H9 (cell line): ENCODE data around the gene RBKS. TPM values are rescaled to one million over a fixed set of nuclear protein-coding genes. Genes with fewer than 3 reads are reported as not detected.

Source experiments
- DNase-seq: peaks from one replicate; pipeline ENCODE4 v3.0.0-alpha.2; 2017
- H2AFZ ChIP-seq: one replicate; pipeline ENCODE4 v1.6.1; 2013; ENCODE audit warnings: mild to moderate bottlenecking, low read length, control low read depth, moderate library complexity
- H2AK5ac ChIP-seq: 2 replicates; pipeline ENCODE4 v1.6.1; 2013; ENCODE audit warnings: low read length, control low read depth, mixed read lengths; ENCODE audit not compliant: insufficient read length
- H2BK120ac ChIP-seq: one replicate; pipeline ENCODE4 v1.6.1; 2013; ENCODE audit warnings: low read depth, mild to moderate bottlenecking, low read length, control low read depth, inconsistent platforms; ENCODE audit not compliant: poor library complexity, severe bottlenecking
- H2BK12ac ChIP-seq: 2 replicates; pipeline ENCODE4 v1.6.1; 2013; ENCODE audit warnings: low read length, control low read depth, mixed read lengths, low read depth; ENCODE audit not compliant: insufficient read length
- H2BK15ac ChIP-seq: 2 replicates; pipeline ENCODE4 v1.6.1; 2013; ENCODE audit warnings: low read depth, low read length, control low read depth
- H2BK20ac ChIP-seq: one replicate; pipeline ENCODE4 v1.6.1; 2013; ENCODE audit warnings: low read depth, mild to moderate bottlenecking, low read length, control low read depth, inconsistent platforms; ENCODE audit not compliant: poor library complexity, severe bottlenecking
- H2BK5ac ChIP-seq: 2 replicates; pipeline ENCODE4 v1.6.1; 2013; ENCODE audit warnings: low read length, control low read depth, mixed read lengths; ENCODE audit not compliant: insufficient read length
- H3K14ac ChIP-seq: 2 replicates; pipeline ENCODE4 v1.6.1; 2013; ENCODE audit warnings: low read length, control low read depth; ENCODE audit not compliant: insufficient read depth
- H3K18ac ChIP-seq: 2 replicates; pipeline ENCODE4 v1.6.1; 2013; ENCODE audit warnings: low read depth, mild to moderate bottlenecking, mixed read lengths, low read length, control low read depth; ENCODE audit not compliant: insufficient read length
- H3K23ac ChIP-seq: 2 replicates; pipeline ENCODE4 v1.6.1; 2013; ENCODE audit warnings: low read length, control low read depth, mixed read lengths, low read depth; ENCODE audit not compliant: insufficient read length
- H3K23me2 ChIP-seq: 2 replicates; pipeline ENCODE4 v1.6.1; 2013; ENCODE audit warnings: low read depth, mild to moderate bottlenecking, mixed read lengths, low read length, control low read depth; ENCODE audit not compliant: insufficient read length, poor library complexity, severe bottlenecking
- H3K27ac ChIP-seq: 2 replicates; pipeline ENCODE4 v1.5.1; 2013; ENCODE audit warnings: low read length, control low read depth, mixed read lengths, low read depth; ENCODE audit not compliant: insufficient read length
- H3K27me3 ChIP-seq: 2 replicates; pipeline ENCODE4 v1.6.1; 2013; ENCODE audit warnings: low read length, control low read depth, inconsistent platforms; ENCODE audit not compliant: insufficient read depth
- H3K4ac ChIP-seq: 2 replicates; pipeline ENCODE4 v1.6.1; 2013; ENCODE audit warnings: low read depth, mild to moderate bottlenecking, control low read depth, inconsistent platforms, low read length, moderate library complexity
- H3K4me1 ChIP-seq: 2 replicates; pipeline ENCODE4 v1.6.1; 2013; ENCODE audit warnings: low read length, control low read depth, inconsistent platforms; ENCODE audit not compliant: insufficient read depth
- H3K4me2 ChIP-seq: 2 replicates; pipeline ENCODE4 v1.6.1; 2013; ENCODE audit warnings: low read length, control low read depth, mixed read lengths; ENCODE audit not compliant: insufficient read length, insufficient read depth
- H3K56ac ChIP-seq: 2 replicates; pipeline ENCODE4 v1.6.1; 2013; ENCODE audit warnings: low read depth, mild to moderate bottlenecking, mixed read lengths, low read length, control low read depth; ENCODE audit not compliant: insufficient read length
- H3K79me1 ChIP-seq: 2 replicates; pipeline ENCODE4 v1.6.1; 2013; ENCODE audit warnings: low read depth, mild to moderate bottlenecking, moderate library complexity, low read length, control low read depth, inconsistent platforms; ENCODE audit not compliant: insufficient read depth, poor library complexity, severe bottlenecking
- H3K79me2 ChIP-seq: 2 replicates; pipeline ENCODE4 v1.6.1; 2013; ENCODE audit warnings: low read length, control low read depth, inconsistent platforms; ENCODE audit not compliant: insufficient read depth
- H3K9ac ChIP-seq: 2 replicates; pipeline ENCODE4 v1.6.1; 2013; ENCODE audit warnings: low read length, control low read depth, mixed read lengths; ENCODE audit not compliant: insufficient read length; ENCODE audit errors: extremely low read depth
- H3K9me3 ChIP-seq: one replicate; pipeline ENCODE4 v1.6.1; 2013; ENCODE audit warnings: low read depth, low read length, inconsistent platforms; ENCODE audit not compliant: control insufficient read depth
- H3T11ph ChIP-seq: one replicate; pipeline ENCODE4 v1.6.1; 2013; ENCODE audit warnings: mild to moderate bottlenecking, low read length, control low read depth, inconsistent platforms
- H4K20me1 ChIP-seq: one replicate; pipeline ENCODE4 v1.6.1; 2013; ENCODE audit not compliant: control insufficient read depth, insufficient read length, insufficient read depth
- H4K5ac ChIP-seq: 2 replicates; pipeline ENCODE4 v1.6.1; 2013; ENCODE audit warnings: low read depth, mild to moderate bottlenecking, mixed read lengths, low read length, control low read depth; ENCODE audit not compliant: insufficient read length
- H4K8ac ChIP-seq: replicated peaks from 2 replicates; pipeline ENCODE4 v1.6.1; 2013; ENCODE audit warnings: low read length, control low read depth, mixed read lengths, low read depth; ENCODE audit not compliant: insufficient read length
- H4K91ac ChIP-seq: 2 replicates; pipeline ENCODE4 v1.6.1; 2013; ENCODE audit warnings: low read depth, mild to moderate bottlenecking, moderate library complexity, mixed read lengths, low read length, control low read depth; ENCODE audit not compliant: insufficient read length
- H3K27ac Mint-ChIP-seq, 3 experiments: 2 replicates in 2 of 3; 3 replicates in 1 of 3; pipeline ENCODE4 v1.8.0; 2020 to 2021; ENCODE audit warnings: mixed read lengths in 3 of 3, mild to moderate bottlenecking in 1 of 3, moderate library complexity in 1 of 3
- H3K27me3 Mint-ChIP-seq: 2 replicates; pipeline ENCODE4 v1.8.0; 2021; ENCODE audit warnings: low read depth, mild to moderate bottlenecking, moderate library complexity, mixed read lengths
- H3K36me3 Mint-ChIP-seq, 3 experiments: 2 replicates in 2 of 3; 3 replicates in 1 of 3; pipeline ENCODE4 v1.8.0; 2020 to 2021; ENCODE audit warnings: low read depth in 3 of 3, mixed read lengths in 3 of 3; ENCODE audit not compliant: insufficient read depth in 1 of 3
- H3K4me1 Mint-ChIP-seq, 2 experiments: 2 replicates each; pipeline ENCODE4 v1.8.0; 2020; ENCODE audit warnings: mixed read lengths in 2 of 2
- H3K4me3 Mint-ChIP-seq, 2 experiments: 2 replicates in 1 of 2; 3 replicates in 1 of 2; pipeline ENCODE4 v1.8.0; 2020 to 2021; ENCODE audit warnings: mild to moderate bottlenecking in 2 of 2, mixed read lengths in 2 of 2, moderate library complexity in 1 of 2
- H3K9me3 Mint-ChIP-seq, 2 experiments: 2 replicates in 1 of 2; 3 replicates in 1 of 2; pipeline ENCODE4 v1.8.0; 2020; ENCODE audit warnings: mild to moderate bottlenecking in 2 of 2, mixed read lengths in 2 of 2, moderate library complexity in 1 of 2
- WGBS: extraction: QIAGEN DNeasy Blood & Tissue Kit; methylation state at CpG from one replicate; pipeline ENCODE4 v1.1.7; 2013; ENCODE audit warnings: missing lambda C conversion rate, low lambda C conversion rate, mixed read lengths; ENCODE audit not compliant: insufficient read length; ENCODE audit errors: extremely low coverage; 5-methylcytosine and 5-hydroxymethylcytosine counted together
- total RNA-seq: library from RNA; stranded (reverse); gene quantifications from 2 replicates; pipeline ENCODE4 v1.2.1, GENCODE V29; 2021
- TF ChIP-seq, protein P1 (sequence below): fragments of 200-600 bp; sonication (generic); conservative IDR thresholded peaks from 3 replicates; pipeline ENCODE4 v1.8.0; 2021; ENCODE audit warnings: antibody characterized with exemption, mild to moderate bottlenecking

RBKS gene
- total RNA-seq, 1 experiment from 2014 or later = 2.3 TPM

DNA sequence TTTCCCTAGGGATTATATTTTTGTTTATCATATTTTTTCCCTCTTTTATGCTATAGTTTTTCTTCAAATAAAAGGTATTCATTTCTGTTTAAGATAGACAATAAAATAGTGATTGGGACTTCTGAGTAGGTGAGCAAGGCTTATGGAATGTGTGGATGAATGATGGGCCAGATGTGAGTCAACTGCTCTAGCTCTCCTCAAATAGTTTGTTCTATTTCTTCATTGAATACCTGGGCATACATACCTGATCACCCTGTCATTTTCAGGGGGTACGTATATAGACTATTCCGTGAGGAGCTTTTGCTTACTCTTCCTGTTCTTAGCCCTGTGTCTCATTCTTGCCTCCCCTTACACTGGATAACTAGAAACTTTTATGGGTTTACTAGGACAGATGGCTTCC, 42.2 kb upstream of the RBKS start:
- H2BK120ac ChIP-seq = no peak overlapping the region
- H3K27ac ChIP-seq = no peak overlapping the region
- no peak overlapping the region for H4K8ac ChIP-seq
- no peaks in the 10 kb centered on the region for H3K9me3 Mint-ChIP-seq
- H3K27me3 Mint-ChIP-seq = no peaks in the 10 kb centered on the region
- H3K4me1 ChIP-seq = no peaks in the 10 kb centered on the region
- TF ChIP-seq, protein P1, sequence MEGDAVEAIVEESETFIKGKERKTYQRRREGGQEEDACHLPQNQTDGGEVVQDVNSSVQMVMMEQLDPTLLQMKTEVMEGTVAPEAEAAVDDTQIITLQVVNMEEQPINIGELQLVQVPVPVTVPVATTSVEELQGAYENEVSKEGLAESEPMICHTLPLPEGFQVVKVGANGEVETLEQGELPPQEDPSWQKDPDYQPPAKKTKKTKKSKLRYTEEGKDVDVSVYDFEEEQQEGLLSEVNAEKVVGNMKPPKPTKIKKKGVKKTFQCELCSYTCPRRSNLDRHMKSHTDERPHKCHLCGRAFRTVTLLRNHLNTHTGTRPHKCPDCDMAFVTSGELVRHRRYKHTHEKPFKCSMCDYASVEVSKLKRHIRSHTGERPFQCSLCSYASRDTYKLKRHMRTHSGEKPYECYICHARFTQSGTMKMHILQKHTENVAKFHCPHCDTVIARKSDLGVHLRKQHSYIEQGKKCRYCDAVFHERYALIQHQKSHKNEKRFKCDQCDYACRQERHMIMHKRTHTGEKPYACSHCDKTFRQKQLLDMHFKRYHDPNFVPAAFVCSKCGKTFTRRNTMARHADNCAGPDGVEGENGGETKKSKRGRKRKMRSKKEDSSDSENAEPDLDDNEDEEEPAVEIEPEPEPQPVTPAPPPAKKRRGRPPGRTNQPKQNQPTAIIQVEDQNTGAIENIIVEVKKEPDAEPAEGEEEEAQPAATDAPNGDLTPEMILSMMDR = no peak
- no peak overlapping the region for H3K4me2 ChIP-seq
- no peaks in the 10 kb centered on the region for H3K23me2 ChIP-seq
- no peak overlapping the region for H2BK5ac ChIP-seq
- DNase-seq = no peak
- no peaks in the 10 kb centered on the region for H4K20me1 ChIP-seq
- no peak overlapping the region for H4K5ac ChIP-seq
- H3K79me2 ChIP-seq = no peaks in the 10 kb centered on the region
- WGBS = no CpG with 5 or more reads among the region's 2 CpGs
- no peaks in the 10 kb centered on the region for H3K9me3 ChIP-seq
- H2AK5ac ChIP-seq = no peak overlapping the region
- no peak overlapping the region for H3K56ac ChIP-seq
- H3K79me1 ChIP-seq = no peaks in the 10 kb centered on the region
- no peak overlapping the region for H4K91ac ChIP-seq
- no peaks in the 10 kb centered on the region for H3K36me3 Mint-ChIP-seq
- H3K4me3 Mint-ChIP-seq = no peak overlapping the region
- H3K14ac ChIP-seq = no peak overlapping the region
- H3K27ac Mint-ChIP-seq = no peak overlapping the region; a peak in 1 of 7 replicates
- H2BK15ac ChIP-seq = no peak overlapping the region
- H2BK12ac ChIP-seq = no peak overlapping the region
- no peak overlapping the region for H3T11ph ChIP-seq
- H3K4me1 Mint-ChIP-seq = no peaks in the 10 kb centered on the region
- no peak overlapping the region for H3K9ac ChIP-seq
- no peak overlapping the region for H2BK20ac ChIP-seq
- H2AFZ ChIP-seq = no peak overlapping the region
- no peak overlapping the region for H3K18ac ChIP-seq
- H3K23ac ChIP-seq = no peak overlapping the region
- H3K27me3 ChIP-seq = no peaks in the 10 kb centered on the region
- no peak overlapping the region for H3K4ac ChIP-seq
